HG03457 (cell line): ENCODE measurements around the gene PRRX2.
"Not testable (repeated sequence)": the region's sequence is repeated elsewhere in the genome, so short reads cannot be mapped to it uniquely, and the experiment has no call there.

Source experiments
- ATAC-seq: cut with Tn5 transposase; IDR thresholded peaks from one replicate; pipeline ENCODE4 v1.9.1; 2021; ENCODE audit warnings: moderate number of reproducible peaks; ENCODE audit not compliant: unreplicated experiment

PRRX2 gene

DNA sequence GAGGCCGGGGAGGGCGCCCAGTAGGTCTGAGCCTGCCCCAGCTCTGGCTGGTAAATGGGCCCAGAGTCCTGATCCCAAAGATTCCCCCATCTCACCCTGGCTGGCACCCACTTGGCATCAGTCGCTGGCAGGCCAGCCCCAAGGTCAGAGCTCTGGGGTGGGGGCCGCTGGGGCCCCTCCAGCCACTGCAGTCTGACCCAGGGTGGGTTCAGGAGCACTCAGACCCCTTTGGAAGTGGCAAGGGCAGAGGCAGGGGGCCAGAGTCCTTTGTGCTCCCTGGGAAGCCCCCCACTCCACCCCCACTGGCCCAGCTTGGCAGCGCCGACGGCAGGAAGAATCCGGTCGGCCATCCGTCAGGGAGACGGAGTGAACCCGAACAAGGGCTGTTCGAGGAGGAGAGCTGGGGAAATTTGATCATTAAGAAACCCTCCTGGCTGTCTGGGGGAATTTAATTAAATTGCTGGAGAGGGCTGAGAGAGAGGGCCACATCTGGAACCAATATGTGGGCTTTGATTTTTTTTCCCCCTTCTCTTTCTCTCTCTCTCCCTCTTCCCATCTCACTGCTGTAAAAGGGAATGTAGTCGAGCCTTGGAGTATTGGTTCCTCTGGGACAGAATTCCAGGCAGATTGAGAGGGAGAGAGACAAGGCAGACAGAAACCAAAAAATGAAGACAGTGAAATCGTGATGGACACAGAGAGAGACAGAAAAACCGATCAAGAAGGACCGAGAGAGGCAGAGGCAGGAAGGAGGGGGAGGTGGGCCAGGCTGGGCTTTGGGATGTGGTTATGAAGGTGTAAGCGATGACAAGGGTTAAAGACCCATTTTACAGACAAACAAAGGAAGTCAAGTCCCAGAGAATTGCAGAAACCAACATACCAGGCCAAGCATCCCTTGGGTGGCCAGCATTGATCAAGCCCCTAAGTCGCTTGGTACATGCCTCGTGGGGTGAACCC is 15.4 kb upstream of the PRRX2 start:
- ATAC-seq, result no peak

- no peak for ATAC-seq
These were observed 14.7 kb upstream of the PRRX2 start for GRCh38 chr9:129650680-129651235.

GRCh38 chr9:129653823-129654553 is 11.5 kb upstream of the PRRX2 start:
- no peak for ATAC-seq

DNA sequence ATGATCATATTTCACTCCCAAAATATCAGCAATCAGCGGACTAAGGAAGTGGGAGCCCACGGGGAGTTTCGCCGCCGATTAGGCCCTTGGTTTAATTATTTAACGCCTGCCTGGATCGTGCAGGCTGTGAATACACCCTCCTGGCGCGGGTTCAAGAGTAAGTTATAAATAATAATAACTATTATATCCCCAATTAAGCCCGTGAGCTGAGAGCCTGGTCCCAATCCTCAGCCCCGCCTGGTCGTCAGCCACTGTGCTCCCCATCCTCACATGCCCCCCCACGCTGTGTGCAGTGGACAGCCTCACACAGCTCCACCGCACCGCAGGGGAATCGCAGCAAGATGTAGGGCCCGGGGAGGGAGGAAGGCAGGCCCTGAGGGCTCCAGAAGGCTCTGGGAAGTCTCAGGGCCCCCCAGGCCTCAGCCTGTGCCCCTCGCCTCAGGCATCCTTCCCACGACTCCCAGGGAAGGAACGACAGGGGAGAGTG is 10.8 kb upstream of the PRRX2 start:
- no peak for ATAC-seq

GRCh38 chr9:129655154-129655553 is 10.3 kb upstream of the PRRX2 start:
- no peak for ATAC-seq

DNA sequence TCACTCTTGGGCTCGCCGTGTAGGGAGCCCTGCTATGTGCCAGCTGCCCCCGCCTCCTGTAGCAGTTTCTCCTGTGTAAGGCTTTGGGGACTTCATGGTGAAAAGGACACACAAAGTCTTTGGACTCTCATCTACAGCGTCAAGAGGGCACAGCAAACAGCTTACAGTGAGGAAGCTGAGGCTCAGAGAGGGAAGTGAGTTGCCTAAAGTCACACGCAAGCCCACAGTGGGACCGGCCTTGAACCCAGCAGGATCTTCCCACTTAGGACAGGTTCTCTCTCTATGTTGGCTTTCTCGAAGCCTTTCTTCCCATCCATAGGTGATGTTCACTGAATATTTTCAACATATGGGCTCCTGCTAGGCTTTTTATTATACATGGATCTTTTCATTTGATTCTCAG is 9.8 kb upstream of the PRRX2 start:
- no peak for ATAC-seq

DNA sequence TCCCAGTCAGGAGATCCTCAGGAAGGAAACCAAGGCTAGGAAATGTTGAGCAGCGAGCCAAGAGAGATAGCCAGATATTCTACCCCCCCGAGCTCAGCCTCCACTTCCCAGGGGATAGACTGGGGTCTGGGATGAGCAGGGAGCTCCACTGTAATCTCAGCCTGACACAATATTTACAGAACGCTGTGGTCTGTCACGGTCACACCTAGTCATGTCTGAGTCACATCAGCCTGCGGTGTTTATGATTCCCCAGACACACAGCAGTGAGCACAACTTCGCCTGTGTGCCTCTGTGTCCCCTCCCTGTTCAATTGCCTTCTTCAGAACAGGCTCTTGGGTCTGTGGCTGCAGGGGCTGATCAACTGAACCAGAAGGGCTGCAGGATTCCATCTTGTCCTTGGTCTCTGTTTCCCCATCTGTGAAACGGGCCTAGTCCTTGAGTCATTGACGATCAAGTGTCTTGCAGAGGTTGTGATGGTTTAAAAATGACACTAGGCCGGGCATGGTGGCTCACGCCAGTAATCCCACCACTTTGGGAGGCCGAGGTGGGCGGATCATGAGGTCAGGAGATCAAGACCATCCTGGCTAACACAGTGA is 8.6 kb upstream of the PRRX2 start:
- ATAC-seq, result no peak

GRCh38 chr9:129661029-129661428 is 4.4 kb upstream of the PRRX2 start:
- no peak for ATAC-seq

DNA sequence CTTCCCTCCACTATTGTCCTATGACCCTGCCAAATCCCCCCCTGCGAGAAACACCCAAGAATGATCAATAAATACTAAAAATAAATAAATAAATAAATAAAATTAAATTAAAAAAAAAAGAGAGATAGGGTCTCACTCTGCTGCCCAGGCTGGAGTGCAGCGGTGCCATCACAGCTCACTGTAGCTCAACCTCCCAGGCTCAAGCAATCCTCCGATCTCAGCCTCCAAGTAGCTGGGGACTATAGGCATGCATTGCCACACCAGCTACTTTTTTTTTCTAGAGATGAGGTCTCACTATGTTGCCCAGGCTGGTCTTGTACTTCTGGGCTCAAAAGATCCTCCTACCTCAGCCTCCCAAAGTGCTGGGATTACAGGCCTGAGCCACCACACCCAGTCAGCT is 3.2 kb upstream of the PRRX2 start:
- ATAC-seq, result not testable (repeated sequence)

DNA sequence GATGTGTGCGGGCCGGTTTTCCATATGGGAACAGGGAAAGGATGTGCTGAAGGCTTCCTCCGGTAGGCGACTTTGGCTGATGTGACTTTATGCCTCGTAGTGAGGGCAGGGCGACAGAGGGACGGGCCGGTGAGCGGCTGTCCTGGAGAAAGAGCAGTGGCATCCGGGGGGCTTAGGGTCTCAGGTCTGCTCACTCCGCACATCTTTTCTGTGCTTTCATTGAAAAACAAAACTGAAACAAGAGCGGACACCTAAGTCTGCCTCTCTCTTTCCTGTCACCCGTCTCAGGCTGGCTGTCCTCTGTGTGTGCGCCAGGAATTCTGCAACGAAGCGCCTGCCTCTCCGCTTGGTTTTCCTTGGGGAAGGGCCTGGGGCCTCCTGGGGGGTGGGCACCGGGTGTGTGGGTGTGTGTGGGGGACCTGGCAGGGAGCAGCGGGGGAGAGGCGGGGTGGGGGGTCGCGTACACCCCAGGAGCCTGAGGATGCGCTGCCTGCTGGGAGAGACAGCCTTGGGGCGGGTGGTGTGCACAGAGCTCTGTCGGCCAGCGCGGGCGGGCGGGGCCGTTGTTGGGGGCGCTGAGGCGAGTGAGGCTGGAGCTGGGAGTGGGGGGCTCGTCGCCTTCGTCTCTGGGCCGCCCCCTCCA is 580 bp upstream of the PRRX2 start:
- no peak for ATAC-seq

- ATAC-seq, result no peak
These were observed 520 bp downstream of the PRRX2 start for GRCh38 chr9:129665814-129666520.

DNA sequence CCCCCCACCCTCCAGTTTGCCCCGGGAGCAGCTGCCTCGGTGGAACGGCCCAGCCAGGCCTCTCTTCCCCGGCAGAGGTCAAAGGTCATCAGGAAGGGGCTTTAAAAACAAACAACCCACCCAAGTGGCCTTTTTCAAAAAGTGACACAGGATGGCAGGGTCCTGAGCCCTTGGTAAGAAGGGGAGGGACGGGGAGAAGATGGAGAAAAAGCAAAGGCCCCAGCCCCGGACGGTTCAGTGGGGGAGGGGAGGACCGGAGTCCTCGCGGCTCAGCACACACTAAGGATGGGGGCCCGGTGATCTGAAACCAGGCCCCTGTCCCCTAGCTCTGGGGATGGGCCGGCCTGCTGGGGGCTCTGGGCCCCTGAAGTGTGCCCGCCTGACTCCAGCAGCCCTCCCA is 1.1 kb downstream of the PRRX2 start:
- ATAC-seq, result no peak

DNA sequence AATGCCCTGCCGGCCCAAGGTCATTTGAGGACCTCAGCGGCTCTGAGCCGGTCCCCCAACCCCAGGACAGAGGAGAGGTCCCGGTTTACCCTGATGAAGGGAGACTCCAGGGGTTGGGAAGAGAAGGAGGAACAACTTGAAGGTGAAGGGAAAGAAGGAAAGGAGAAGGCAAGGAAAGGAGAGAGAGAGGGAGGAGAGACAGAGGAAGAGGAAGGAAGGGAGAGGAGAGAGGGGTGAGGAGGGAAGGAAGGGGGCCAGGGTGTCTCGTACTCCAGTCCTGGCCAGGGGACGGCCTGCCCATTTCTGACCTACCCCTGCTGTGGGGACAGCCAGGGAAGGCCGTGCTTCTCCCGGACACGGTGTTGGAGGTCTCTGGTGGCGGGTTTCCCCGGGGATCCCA is 1.9 kb downstream of the PRRX2 start:
- ATAC-seq, result no peak

DNA sequence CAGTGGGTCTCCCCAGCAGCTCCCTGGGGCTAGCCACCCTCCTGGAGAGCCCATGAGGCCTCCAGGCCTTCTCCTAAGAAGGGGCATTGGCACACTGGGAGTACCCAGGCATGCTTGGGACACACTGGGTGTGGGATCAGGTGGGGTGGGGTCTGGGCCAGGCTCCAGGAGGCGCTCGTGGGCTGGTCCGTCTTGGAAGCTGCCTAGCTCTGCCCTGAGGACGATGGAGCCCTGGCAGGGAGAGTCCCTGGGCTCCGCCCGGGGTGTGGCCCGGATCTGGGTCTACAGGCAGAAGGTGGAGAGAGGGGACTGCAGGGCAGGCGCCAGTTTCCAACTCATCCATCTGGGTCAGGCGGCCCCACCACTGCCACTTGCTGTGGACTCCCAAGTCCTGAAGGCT is 2.4 kb downstream of the PRRX2 start:
- ATAC-seq, result no peak

DNA sequence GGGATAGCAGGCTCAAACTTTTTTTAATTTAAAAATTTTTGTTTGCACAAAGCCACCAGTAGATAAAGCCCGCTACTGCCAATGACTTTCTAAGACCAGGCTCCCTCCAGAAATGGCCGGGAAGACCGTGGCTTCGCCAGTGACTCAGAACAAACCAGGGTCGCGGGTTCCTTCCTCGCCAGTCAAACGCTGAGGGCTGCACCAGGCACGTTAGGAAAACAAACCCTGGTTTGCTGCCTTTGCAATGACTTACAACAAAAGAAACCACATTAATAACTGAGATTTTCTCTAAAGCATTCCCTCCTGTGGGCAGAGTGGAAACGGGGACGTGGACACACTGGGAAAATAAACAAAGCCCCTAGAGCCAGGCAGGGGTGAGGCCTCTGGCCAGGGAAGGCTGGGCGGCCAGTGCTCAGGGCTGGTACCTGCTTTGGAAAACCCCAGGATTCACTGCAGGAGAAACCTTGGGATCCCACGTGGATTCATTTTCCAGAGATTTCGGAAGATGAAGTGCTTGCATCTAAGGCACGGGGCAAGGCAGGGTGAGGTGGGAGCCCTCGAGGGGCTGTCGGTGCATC is 3.8 kb downstream of the PRRX2 start:
- ATAC-seq, result no peak

DNA sequence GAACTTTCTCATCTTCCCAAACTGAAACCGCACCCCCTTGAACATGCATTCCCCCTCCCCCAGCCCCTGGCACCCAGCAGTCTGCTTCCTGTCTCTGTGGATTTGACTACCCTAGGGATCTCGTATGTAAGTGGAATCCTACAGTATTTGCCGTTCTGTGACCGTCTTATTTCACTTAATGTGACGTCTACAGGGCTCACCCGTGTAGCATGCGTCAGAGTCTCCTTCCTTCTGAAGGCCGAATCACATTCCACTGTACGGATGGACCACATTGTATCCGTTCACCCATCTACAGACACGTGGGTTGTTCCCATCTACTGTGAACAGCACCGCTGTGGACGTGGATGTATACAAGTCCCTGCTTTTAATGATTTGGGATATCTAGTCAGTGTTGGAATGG is 4.5 kb downstream of the PRRX2 start:
- ATAC-seq, result no peak

DNA sequence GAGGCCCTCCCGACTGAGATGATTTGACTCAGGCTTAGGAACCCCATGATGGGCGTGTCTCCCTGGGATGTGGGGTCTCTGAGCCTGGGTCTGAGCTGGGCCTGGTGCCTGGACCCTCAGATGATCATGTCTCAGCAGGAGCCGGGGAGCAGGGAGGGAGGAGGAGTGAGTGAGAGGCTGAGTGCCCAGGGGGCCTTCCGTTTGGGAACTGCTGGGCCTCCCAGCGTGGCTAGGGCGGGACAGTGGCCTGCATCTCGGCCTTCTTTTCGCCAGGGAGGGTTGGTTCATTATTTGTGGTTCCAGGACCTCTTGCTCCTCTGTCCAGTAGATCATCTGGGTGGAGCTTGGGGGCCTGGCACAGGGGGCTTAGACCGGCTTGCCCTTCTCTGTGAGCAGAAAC is 5.6 kb downstream of the PRRX2 start:
- ATAC-seq, result no peak

- ATAC-seq, result no peak
These were observed 6.1 kb downstream of the PRRX2 start for GRCh38 chr9:129671519-129671918.

- ATAC-seq, result no peak
These were observed 7.3 kb downstream of the PRRX2 start for GRCh38 chr9:129672702-129673101.

- no peak for ATAC-seq
These were observed 8.2 kb downstream of the PRRX2 start for GRCh38 chr9:129673602-129674001.
